Uterine smooth muscle cell (primary cell): ENCODE measurements around the gene C1QL1. TPM values are rescaled to one million over a fixed set of nuclear protein-coding genes. Genes with fewer than 3 reads are reported as not detected.

Experiments
- total RNA-seq: library from RNA; depleted of rRNA; stranded (reverse); fragments of >200 nt; gene quantifications from 2 replicates; pipeline ENCODE4 v1.2.3, GENCODE V29; 2014

C1QL1 gene
- 0.22 and 0.37 TPM in 2 replicates for total RNA-seq

DNA sequence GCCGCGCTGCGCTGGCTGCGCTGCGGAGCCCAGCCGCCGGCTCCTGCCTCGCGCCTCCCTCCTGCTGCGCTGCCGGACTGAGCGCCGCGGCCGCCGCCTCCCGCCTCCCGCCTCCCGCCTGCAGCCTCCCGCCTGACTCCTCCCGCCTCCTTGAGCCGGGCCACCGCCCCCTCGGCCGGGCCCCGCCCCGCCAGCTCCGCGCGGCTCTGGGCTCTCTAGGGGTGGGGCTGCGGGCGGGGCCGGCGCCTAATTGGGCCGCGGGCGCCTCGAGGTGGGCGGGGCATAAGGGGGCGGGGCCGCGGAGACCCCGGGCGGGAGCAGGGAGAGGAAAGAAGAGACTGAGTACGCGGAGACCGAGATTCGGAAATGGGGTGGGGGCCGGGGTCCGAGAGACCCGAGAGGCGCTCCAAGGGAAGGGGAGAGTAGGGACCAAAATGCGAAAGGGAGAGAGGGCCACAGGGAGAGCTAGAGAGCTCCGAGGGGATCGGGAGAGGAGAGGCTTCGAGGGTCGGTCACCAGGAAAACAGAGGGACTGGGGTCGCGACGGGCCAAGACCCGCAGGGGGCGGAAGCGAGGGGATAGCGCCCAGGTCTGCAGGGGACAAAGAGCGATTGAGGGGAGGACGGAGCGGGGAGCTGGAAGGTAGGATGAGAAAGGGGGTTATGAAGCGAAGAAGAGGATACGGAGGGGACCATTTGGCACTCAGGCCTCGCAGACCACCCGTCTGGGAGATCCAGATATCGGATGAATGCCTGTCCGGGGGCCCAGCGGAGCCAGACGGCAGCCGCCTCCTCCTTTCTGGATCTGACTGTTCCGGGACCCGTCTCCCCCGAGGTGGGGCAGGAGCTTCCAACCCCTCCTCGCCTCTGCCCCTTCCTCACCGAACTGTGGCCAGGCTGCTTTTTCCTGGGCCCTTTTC is at the start of gene C1QL1:
TSS of gene C1QL1 (minus strand) at position 79 of the 919 bp plus-strand sequence. CDS start 255 bp downstream, outside the sequence.

DNA sequence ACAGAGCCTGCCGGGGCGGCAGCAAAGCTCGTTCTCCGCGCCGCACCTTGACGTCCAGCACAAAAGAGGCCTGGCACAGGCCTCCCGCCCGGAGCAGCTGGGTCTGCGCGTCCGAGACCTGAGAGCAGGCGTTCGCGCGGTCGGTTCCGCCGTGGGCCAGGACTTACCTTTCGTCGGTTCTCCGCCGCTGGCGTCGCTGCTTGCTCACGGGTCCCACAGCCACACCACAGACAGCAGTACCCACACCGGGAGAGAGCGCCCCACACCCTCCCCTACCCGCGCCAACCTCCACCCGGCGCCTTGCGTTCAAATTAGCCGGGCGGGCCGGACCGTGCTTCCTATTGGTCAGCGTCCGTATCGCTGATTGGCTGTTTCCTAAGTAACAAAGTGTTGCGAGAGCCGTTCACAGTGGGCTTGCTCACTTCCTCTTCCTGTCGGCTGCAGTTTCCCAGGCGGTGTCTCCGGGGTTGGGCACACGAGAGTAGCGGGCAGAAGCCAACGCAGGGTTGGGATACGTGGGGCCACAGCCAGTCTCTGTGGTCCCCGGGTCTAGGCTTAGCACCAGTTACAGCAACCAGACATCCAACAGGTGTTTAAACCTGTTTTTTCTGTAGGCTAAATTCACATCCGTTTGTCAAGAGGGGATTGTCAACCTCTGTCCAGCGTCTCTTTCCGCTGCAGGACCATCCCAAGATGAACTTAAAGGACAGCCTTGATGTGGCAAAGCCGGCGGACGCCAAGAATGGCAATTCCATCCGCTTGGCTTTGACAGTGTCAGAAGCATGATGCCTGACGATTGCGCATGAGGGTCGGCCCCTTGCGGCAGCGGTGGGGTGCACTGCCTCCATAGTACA is 20.4 kb downstream of the C1QL1 start, which contains the start of gene KIF18B:
TSS of gene KIF18B (minus strand) at position 313 of the 854 bp plus-strand sequence. CDS start 11,429 bp downstream, outside the sequence.

GRCh38 chr17:44915321-44915726 is 52.8 kb downstream of the C1QL1 start, which contains the start of gene GFAP:
Gene GFAP, minus strand, starts transcription at chr17:44915500. Its CDS starts 14 bp downstream, at chr17:44915486.

Other genes starting within 250 kb of the C1QL1 start
- gene ADAM11, start 209.3 kb downstream of the C1QL1 start, total RNA-seq = 0.75 and 0.77 TPM in 2 replicates
- 56.0 and 69.2 TPM in 2 replicates for gene GJC1, start 138.0 kb downstream of the C1QL1 start, total RNA-seq
- gene HIGD1B, start 120.4 kb downstream of the C1QL1 start, total RNA-seq = not detected in 2 replicates
- 88.9 and 207 TPM in 2 replicates for gene EFTUD2, start 68.9 kb downstream of the C1QL1 start, total RNA-seq
- gene GFAP, start 52.8 kb downstream of the C1QL1 start, total RNA-seq = 0.12 TPM in 1 of 2 replicates, not detected in the other
- 1.7 and 8.9 TPM in 2 replicates for gene KIF18B, start 20.5 kb downstream of the C1QL1 start, total RNA-seq
- 24.2 and 28.2 TPM in 2 replicates for gene DCAKD, start 83.3 kb upstream of the C1QL1 start, total RNA-seq
- gene NMT1, start 93.0 kb upstream of the C1QL1 start, total RNA-seq = 94.7 and 98.5 TPM in 2 replicates
- gene PLCD3, start 164.2 kb upstream of the C1QL1 start, total RNA-seq = 21.0 and 23.0 TPM in 2 replicates
- gene ACBD4, start 167.4 kb upstream of the C1QL1 start, total RNA-seq = 3.9 and 7.5 TPM in 2 replicates
- gene HEXIM1, start 180.2 kb upstream of the C1QL1 start, total RNA-seq = 7.9 and 8.7 TPM in 2 replicates
- 7.6 and 9.6 TPM in 2 replicates for gene HEXIM2, start 193.6 kb upstream of the C1QL1 start, total RNA-seq